Sigmoid colon (tissue), 7 donors: ENCODE data around the gene CDK18. TPM values are rescaled to one million over a fixed set of nuclear protein-coding genes. Genes with fewer than 3 reads are reported as not detected.
"Not testable (repeated sequence)": the region's sequence is repeated elsewhere in the genome, so short reads cannot be mapped to it uniquely, and the experiment has no call there.

Source experiments
- DNase-seq: peaks from one replicate; pipeline ENCODE4 v3.0.0-alpha.2; 2019
- H3K27ac ChIP-seq, 4 donors: fragments of 200-600 bp; sonication (generic); one replicate each; pipeline ENCODE4 v1.5.1; 2016 to 2019; ENCODE audit warnings: mild to moderate bottlenecking in 1 of 4
- H3K27me3 ChIP-seq, 3 donors: fragments of 200-600 bp; sonication (generic); one replicate each; pipeline ENCODE4 v1.5.1; 2019; ENCODE audit warnings: mild to moderate bottlenecking in 1 of 3
- H3K36me3 ChIP-seq, 4 donors: fragments of 200-600 bp; sonication (generic); one replicate each; pipeline ENCODE4 v1.5.1; 2016 to 2019
- H3K4me1 ChIP-seq, 4 donors: fragments of 200-600 bp; sonication (generic); one replicate each; pipeline ENCODE4 v1.5.1; 2017 to 2019
- H3K4me3 ChIP-seq, 4 donors: fragments of 200-600 bp; sonication (generic); one replicate each; pipeline ENCODE4 v1.5.1; 2017 to 2019; ENCODE audit warnings: mild to moderate bottlenecking in 2 of 4, moderate library complexity in 1 of 4
- H3K9me3 ChIP-seq, 4 donors: fragments of 200-600 bp in 3 of 4; sonication (generic) in 3 of 4; one replicate each; pipeline versions ENCODE4 v1.5.1 to v1.6.1; 2013 to 2019
- EP300 ChIP-seq, 4 donors: sonication (generic); formaldehyde crosslinking; IDR thresholded peaks; one replicate each; pipeline ENCODE4 v1.6.1; 2017; ENCODE audit warnings: antibody characterized with exemption in 4 of 4
- POLR2A ChIP-seq, 2 donors: fragments of 450-650 bp; IDR thresholded peaks; one replicate each; pipeline ENCODE4 v1.6.1; 2016; ENCODE audit warnings: antibody characterized with exemption in 2 of 2, mild to moderate bottlenecking in 2 of 2, moderate library complexity in 2 of 2
- POLR2AphosphoS5 ChIP-seq, 4 donors: sonication (generic); formaldehyde crosslinking; IDR thresholded peaks; one replicate each; pipeline ENCODE4 v1.6.1; 2017; ENCODE audit warnings: antibody characterized with exemption in 4 of 4
- WGBS, 2 donors: extraction: QIAGEN DNeasy Blood & Tissue Kit; methylation state at CpG; one replicate each; pipeline ENCODE4 v1.1.7; 2013; 5-methylcytosine and 5-hydroxymethylcytosine counted together
- intact Hi-C: fragments of 100-400 bp; cut with DNase I; formaldehyde crosslinking; loops from one replicate; pipeline ENCODE4 v1.15.1; 2023
- polyA plus RNA-seq, 3 donors: library from polyadenylated mRNA; stranded (reverse); fragments of 200-250 nt; gene quantifications; one replicate each; pipeline ENCODE4 v1.2.3, GENCODE V29; 2013
- total RNA-seq, 4 donors: library from RNA; depleted of rRNA; stranded (reverse); fragments of >200 nt; gene quantifications; one replicate each; pipeline ENCODE4 v1.1.0, GENCODE V29; 2016
- TF ChIP-seq, protein P1 (sequence below), 4 experiments: fragments of 450-650 bp in 3 of 4; fragments of 200-600 bp in 1 of 4; IDR thresholded peaks; one replicate each; pipeline ENCODE4 v1.5.1; 2016 to 2019; ENCODE audit warnings: antibody characterized with exemption in 4 of 4, mild to moderate bottlenecking in 3 of 4, moderate library complexity in 2 of 4
- donor health status: healthy with polysubstance abuse.
- donor health status: Bipolar disorder and iron deficiency.
- donor health status: healthy.

The CDK18 gene
- total and polyA plus RNA-seq, 7 donors: 6.7 to 26.8 (median 13.0) TPM

DNA sequence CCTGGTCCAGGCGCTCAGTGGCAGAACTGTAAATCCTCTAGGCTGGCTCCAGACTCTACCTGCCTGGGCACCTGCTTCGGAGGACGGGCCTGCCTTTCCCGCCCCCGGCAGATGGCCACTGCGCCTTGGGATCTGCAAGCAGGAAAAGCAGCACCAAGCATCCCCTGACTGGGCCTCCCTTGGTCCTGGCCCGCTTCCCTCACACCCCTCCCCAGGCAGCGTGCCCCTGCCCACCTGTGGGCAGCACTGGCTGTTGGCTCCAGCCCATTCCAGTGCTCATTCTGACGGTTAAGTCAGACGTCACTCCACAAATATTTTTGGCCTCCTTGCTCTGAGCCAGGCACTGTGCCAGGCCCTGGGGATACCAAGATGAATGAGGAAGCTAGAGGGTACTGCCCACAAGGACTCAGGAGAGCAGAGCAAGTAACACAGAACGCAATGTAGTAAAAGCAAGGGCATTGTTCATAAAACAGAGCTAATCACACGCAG, 26.7 kb upstream of the CDK18 start:
- Histone ChIP-seq H3K4me3 (no peak overlapping the region), H3K9me3 (peaks cover 0 to 3% (median 0%) of the 10 kb centered on the region in 4 donors), H3K27ac (no peak overlapping the region), H3K36me3 (no peaks in the 10 kb centered on the region), H3K27me3 (peaks cover 0 to 57% (median 7%) of the 10 kb centered on the region in 3 donors), H3K4me1 (peaks cover 0 to 7% (median 6%) of the 10 kb centered on the region in 4 donors)
- DNase-seq: no peak
- intact Hi-C loops: no loop called here
- TF ChIP-seq POLR2AphosphoS5 (IDR thresholded peaks at IDR 0.05): no peak
- TF ChIP-seq, protein P1, sequence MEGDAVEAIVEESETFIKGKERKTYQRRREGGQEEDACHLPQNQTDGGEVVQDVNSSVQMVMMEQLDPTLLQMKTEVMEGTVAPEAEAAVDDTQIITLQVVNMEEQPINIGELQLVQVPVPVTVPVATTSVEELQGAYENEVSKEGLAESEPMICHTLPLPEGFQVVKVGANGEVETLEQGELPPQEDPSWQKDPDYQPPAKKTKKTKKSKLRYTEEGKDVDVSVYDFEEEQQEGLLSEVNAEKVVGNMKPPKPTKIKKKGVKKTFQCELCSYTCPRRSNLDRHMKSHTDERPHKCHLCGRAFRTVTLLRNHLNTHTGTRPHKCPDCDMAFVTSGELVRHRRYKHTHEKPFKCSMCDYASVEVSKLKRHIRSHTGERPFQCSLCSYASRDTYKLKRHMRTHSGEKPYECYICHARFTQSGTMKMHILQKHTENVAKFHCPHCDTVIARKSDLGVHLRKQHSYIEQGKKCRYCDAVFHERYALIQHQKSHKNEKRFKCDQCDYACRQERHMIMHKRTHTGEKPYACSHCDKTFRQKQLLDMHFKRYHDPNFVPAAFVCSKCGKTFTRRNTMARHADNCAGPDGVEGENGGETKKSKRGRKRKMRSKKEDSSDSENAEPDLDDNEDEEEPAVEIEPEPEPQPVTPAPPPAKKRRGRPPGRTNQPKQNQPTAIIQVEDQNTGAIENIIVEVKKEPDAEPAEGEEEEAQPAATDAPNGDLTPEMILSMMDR (IDR thresholded peaks at IDR 0.05): no peak
- TF ChIP-seq POLR2A (IDR thresholded peaks at IDR 0.05): no peak
- TF ChIP-seq EP300 (IDR thresholded peaks at IDR 0.05): no peak
- WGBS, 2 donors: 21 to 61% methylated on average over 12 of the region's 12 CpGs

DNA sequence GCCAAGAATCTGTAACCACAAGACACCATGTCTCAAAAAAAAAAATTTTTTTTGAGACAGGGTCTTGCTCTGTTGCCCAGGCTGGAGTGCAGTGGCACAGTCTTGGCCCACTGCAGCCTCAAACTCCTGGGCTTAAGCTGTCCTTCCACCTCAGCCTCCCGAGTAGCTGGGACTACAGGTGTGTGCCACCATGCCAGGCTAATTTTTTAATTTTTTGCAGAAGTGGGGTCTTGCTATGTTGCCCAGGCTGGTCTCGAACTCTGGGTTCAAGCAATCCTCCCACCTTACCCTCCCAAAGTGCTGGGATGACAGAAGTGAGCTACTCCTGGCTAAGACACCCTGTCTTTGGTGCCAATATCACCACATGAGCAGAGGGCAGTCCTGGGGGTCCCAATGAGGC, 25.5 kb upstream of the CDK18 start:
- WGBS, 2 donors: 86 to 96% methylated on average over 2 of the region's 2 CpGs
- not testable (repeated sequence) for H3K36me3 ChIP-seq
- H3K27me3 ChIP-seq: peaks cover 0 to 57% (median 7%) of the 10 kb centered on the region in 3 donors

DNA sequence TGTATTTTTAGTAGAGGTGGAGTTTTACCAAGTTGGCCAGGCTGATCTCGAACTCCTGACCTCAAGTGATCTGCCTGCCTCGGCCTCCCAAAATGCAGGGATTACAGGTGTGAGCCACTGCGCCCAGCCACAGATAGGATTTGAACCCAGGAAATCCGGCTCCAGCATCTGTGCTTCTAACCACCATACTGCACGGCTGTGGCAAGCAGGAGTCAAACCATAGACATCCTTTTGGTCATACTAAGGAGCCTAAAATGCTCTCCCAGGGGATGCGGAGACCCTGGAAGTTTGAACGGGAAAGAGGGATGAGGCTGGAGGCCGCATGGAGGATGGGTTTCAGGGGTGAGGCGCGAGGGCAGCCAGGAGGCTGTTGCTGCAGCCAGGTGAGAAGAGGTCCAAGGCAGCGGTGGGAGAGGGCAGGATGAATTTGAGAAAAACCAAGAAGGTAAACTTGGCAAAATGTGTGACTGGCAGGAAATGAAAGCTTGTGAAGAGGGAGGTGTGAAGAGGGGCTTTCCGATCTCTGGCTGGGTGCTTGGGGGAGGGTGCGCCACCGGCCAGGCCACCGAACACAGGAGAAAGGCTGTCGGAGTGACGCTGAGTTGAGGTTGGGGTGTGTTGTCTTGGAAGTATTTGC, 24.0 kb upstream of the CDK18 start:
- H3K4me3 ChIP-seq: no peak overlapping the region
- no peak overlapping the region for H3K27ac ChIP-seq
- TF ChIP-seq POLR2AphosphoS5 (IDR thresholded peaks at IDR 0.05) (no peak), EP300 (IDR thresholded peaks at IDR 0.05) (no peak), POLR2A (IDR thresholded peaks at IDR 0.05) (no peak)
- TF ChIP-seq, protein P1 (IDR thresholded peaks at IDR 0.05): no peak
- peaks cover 0 to 51% (median 7%) of the 10 kb centered on the region in 3 donors for H3K27me3 ChIP-seq
- peaks cover 0 to 7% (median 6%) of the 10 kb centered on the region in 4 donors for H3K4me1 ChIP-seq
- no peaks in the 10 kb centered on the region for H3K36me3 ChIP-seq
- WGBS, 2 donors: 62 to 85% methylated on average over 17 of the region's 17 CpGs
- H3K9me3 ChIP-seq: no peaks in the 10 kb centered on the region
- no peak for DNase-seq
- intact Hi-C loops: no loop called here

More for the DNA sequence above, 25.5 kb upstream of the CDK18 start:
- H3K4me1 ChIP-seq, DNase-seq, intact Hi-C loops, H3K27ac ChIP-seq, H3K9me3 ChIP-seq, H3K4me3 ChIP-seq: not testable (repeated sequence)

DNA sequence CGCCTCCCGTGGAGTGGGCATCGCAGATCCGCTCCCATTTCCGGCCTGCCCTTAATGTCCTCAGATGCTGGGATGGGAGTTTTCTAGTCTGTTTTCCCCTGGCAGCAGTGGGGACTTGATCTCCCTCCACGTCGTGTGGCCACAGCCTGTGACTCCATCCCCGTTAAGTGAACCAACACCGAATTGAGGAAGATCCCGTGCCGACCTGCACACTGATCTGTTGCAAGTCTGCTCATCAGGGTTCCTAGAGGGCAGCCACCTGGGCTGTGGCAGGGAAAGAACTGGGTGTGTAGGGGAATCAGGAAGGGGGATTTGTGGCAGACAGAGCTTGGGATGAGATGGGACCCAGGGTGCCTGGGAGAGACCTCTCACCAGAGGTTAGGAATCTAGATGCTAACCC, 23.3 kb upstream of the CDK18 start:
- H3K4me3 ChIP-seq: no peak overlapping the region
- no peaks in the 10 kb centered on the region for H3K36me3 ChIP-seq
- WGBS, 2 donors: 56 to 81% methylated on average over 11 of the region's 11 CpGs
- no peak for DNase-seq
- no peaks in the 10 kb centered on the region for H3K9me3 ChIP-seq
- no peak overlapping the region for H3K27ac ChIP-seq
- H3K27me3 ChIP-seq: peaks cover 0 to 45% (median 7%) of the 10 kb centered on the region in 3 donors
- TF ChIP-seq, protein P1 (IDR thresholded peaks at IDR 0.05): no peak
- TF ChIP-seq POLR2A (IDR thresholded peaks at IDR 0.05) (no peak), EP300 (IDR thresholded peaks at IDR 0.05) (no peak), POLR2AphosphoS5 (IDR thresholded peaks at IDR 0.05) (no peak)
- intact Hi-C loops: no loop called here
- H3K4me1 ChIP-seq: peaks cover 0 to 7% (median 6%) of the 10 kb centered on the region in 4 donors

DNA sequence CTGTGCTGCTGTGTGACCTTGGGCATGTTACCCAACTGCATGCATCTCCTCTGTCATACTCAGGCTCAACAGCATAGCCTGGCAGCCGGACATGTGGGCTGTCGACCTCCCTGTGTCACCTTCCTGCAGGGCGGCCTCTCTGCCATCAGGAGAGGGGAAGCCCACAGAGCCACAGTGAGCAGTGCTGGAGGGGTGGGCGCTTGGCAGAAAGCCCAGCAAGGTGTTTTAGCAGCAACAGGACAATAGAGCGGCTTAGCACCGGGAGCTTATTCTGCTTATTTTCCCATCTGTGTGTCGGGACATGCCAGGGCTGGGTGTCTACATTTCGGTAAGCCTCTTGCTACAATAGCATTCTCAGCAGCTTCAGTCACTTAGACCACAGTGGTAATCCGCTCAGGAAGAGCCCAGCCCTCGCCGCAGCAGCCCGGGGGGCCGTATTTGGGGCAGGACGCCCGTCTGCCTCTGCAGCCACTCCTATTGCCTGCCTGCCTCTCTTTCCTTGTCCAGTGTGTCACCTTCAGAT, 22.8 kb upstream of the CDK18 start:
- Histone ChIP-seq H3K27ac (no peak overlapping the region), H3K4me1 (peaks cover 0 to 7% (median 6%) of the 10 kb centered on the region in 4 donors), H3K4me3 (no peak overlapping the region), H3K36me3 (no peaks in the 10 kb centered on the region), H3K9me3 (no peaks in the 10 kb centered on the region), H3K27me3 (peaks cover 0 to 45% (median 7%) of the 10 kb centered on the region in 3 donors)
- TF ChIP-seq, protein P1 (IDR thresholded peaks at IDR 0.05): no peak
- TF ChIP-seq POLR2AphosphoS5 (IDR thresholded peaks at IDR 0.05) (no peak), POLR2A (IDR thresholded peaks at IDR 0.05) (no peak), EP300 (IDR thresholded peaks at IDR 0.05) (no peak)
- no peak for DNase-seq
- WGBS, 2 donors: 57 to 81% methylated on average over 15 of the region's 15 CpGs
- intact Hi-C loops: no loop called here

DNA sequence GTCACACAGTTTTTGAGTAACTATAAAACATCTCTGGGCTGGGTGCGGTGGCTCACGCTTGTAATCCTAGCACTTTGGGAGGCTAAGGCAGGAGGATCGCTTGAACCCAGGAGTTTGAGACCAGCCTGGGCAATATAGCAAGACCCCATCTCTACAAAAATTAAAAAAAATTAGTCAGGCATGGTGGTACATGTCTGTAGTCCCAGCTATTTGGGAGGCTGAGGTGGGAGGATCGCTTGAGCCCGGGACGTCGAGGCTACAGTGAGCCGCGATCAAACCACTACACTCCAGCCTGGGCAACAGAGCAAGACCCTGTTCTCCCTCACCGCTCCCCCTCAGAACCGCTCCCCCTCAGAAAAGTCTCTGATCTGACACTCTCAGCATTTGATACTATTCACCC, 21.9 kb upstream of the CDK18 start:
- H3K9me3 ChIP-seq, H3K27ac ChIP-seq, H3K4me3 ChIP-seq, DNase-seq, intact Hi-C loops, H3K4me1 ChIP-seq, H3K36me3 ChIP-seq: not testable (repeated sequence)
- peaks cover 0 to 45% (median 7%) of the 10 kb centered on the region in 3 donors for H3K27me3 ChIP-seq
- WGBS, 2 donors: 89 to 92% methylated on average over 11 of the region's 11 CpGs
